NB4 (cell line): ENCODE results near the gene LINGO3.

ENCODE experiments used
- DNase-seq: peaks from one replicate; pipeline ENCODE4 v3.0.0; 2010; ENCODE audit warnings: low read depth
- H3K4me3 ChIP-seq: one replicate; pipeline ENCODE4 v1.5.1; 2011; ENCODE audit warnings: mild to moderate bottlenecking, low read depth, low read length, moderate library complexity
- CTCF ChIP-seq: IDR thresholded peaks from one replicate; pipeline ENCODE4 v1.5.1; 2012; ENCODE audit warnings: low read depth, low read length
- MAX ChIP-seq: IDR thresholded peaks from 2 replicates; pipeline ENCODE4 v1.6.1; 2011; ENCODE audit warnings: low read depth, low read length
- MYC ChIP-seq: IDR thresholded peaks from 2 replicates; pipeline ENCODE4 v1.6.1; 2011; ENCODE audit warnings: low read depth, low read length
- POLR2A ChIP-seq: IDR thresholded peaks from 2 replicates; pipeline ENCODE4 v1.6.1; 2011; ENCODE audit warnings: mild to moderate bottlenecking; ENCODE audit not compliant: insufficient read length; ENCODE audit errors: extremely low read depth

The LINGO3 gene

GRCh38 chr19:2337329-2337707 lies 29.4 kb upstream of the LINGO3 start:
- no peak for DNase-seq
- H3K4me3 ChIP-seq: no peak overlapping the region
- no peak for TF ChIP-seq CTCF

GRCh38 chr19:2336528-2337328 lies 28.8 kb upstream of the LINGO3 start:
- no peak overlapping the region for H3K4me3 ChIP-seq
- TF ChIP-seq MAX (no peak), MYC (no peak), CTCF (no peak), POLR2A (no peak)
- no peak for DNase-seq

GRCh38 chr19:2335848-2336247 lies 27.9 kb upstream of the LINGO3 start:
- H3K4me3 ChIP-seq: no peak overlapping the region
- TF ChIP-seq MYC: no peak
- TF ChIP-seq MAX: 0 out of 2 replicates have a peak, but pooled peaks have one; percentile 34
- no peak for TF ChIP-seq CTCF
- DNase-seq: no peak

GRCh38 chr19:2334986-2335846 lies 27.3 kb upstream of the LINGO3 start:
- DNase-seq: no peak
- TF ChIP-seq POLR2A (no peak), MYC (no peak), CTCF (no peak), MAX (no peak)
- H3K4me3 ChIP-seq: no peak overlapping the region

GRCh38 chr19:2334426-2334825 lies 26.5 kb upstream of the LINGO3 start:
- DNase-seq: no peak
- no peak for TF ChIP-seq POLR2A
- TF ChIP-seq CTCF: no peak
- no peak for TF ChIP-seq MYC
- no peak for TF ChIP-seq MAX
- no peak overlapping the region for H3K4me3 ChIP-seq
